ENCODE measurements around the gene GPAT2. TPM values are rescaled to one million over a fixed set of nuclear protein-coding genes. Genes with fewer than 3 reads are reported as not detected.
"Not testable (repeated sequence)": the region's sequence is repeated elsewhere in the genome, so short reads cannot be mapped to it uniquely, and the experiment has no call there.

The GPAT2 gene
- total RNA-seq, 3 donors from 2014 or later (not counting 1 experiment from before 2014, with no cell fraction given) = 2.3 to 6.0 (median 3.8) TPM

DNA sequence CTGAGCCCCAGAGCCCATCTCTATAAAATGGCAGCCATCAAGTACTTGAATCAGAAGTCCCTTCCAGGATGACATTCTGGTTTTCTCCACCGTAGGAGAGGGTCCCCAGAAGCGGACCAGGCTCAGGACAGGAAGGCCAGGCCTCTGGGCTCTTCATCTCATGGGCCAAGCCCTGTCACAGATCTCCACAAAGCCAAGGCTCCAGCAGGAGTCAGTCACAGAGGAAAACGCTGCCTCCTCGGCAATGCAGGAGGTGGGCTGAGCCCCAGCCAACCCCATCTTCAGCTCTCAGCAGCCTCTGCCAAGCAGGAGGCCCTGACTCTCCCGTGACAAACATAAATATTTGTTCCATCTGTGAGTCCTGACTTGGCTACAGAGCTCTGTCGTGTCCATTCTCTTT, 39.4 kb upstream of the GPAT2 start:
- no peak overlapping the region for H3K4me3 Mint-ChIP-seq
- intact Hi-C loops (cut with micrococcal nuclease) = no loop called here
- H3K27me3 ChIP-seq (ENCODE audit: control insufficient read depth, insufficient read depth, low read length) = no peaks in the 10 kb centered on the region
- DNase-seq (no peak), ATAC-seq (no peak)
- TF ChIP-seq, protein P1, sequence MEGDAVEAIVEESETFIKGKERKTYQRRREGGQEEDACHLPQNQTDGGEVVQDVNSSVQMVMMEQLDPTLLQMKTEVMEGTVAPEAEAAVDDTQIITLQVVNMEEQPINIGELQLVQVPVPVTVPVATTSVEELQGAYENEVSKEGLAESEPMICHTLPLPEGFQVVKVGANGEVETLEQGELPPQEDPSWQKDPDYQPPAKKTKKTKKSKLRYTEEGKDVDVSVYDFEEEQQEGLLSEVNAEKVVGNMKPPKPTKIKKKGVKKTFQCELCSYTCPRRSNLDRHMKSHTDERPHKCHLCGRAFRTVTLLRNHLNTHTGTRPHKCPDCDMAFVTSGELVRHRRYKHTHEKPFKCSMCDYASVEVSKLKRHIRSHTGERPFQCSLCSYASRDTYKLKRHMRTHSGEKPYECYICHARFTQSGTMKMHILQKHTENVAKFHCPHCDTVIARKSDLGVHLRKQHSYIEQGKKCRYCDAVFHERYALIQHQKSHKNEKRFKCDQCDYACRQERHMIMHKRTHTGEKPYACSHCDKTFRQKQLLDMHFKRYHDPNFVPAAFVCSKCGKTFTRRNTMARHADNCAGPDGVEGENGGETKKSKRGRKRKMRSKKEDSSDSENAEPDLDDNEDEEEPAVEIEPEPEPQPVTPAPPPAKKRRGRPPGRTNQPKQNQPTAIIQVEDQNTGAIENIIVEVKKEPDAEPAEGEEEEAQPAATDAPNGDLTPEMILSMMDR (IDR thresholded peaks at IDR 0.05) = no peak
- no peaks in the 10 kb centered on the region for H3K4me1 ChIP-seq (ENCODE audit: control insufficient read depth, insufficient read depth, low read length)
- 81% methylated on average over 6 of the region's 6 CpGs for WGBS (ENCODE audit: insufficient coverage)
- peaks cover under 1 to 2% of the 10 kb centered on the region in 2 donors for H3K27me3 Mint-ChIP-seq (ENCODE audit: low read depth in 2 of 2)
- H3K27ac Mint-ChIP-seq = no peak overlapping the region
- no peaks in the 10 kb centered on the region for H3K9me3 Mint-ChIP-seq
- H3K4me1 Mint-ChIP-seq = no peaks in the 10 kb centered on the region
- H3K36me3 Mint-ChIP-seq = no peaks in the 10 kb centered on the region
- no peak overlapping the region for H3K27ac ChIP-seq (ENCODE audit: low read length)
- no peaks in the 10 kb centered on the region for H3K9me3 ChIP-seq (ENCODE audit: control insufficient read depth, insufficient read depth, low read length)
- H3K36me3 ChIP-seq (ENCODE audit: control insufficient read depth, insufficient read depth, low read length) = no peaks in the 10 kb centered on the region
- H3K4me3 ChIP-seq (ENCODE audit: low read length) = no peak overlapping the region

DNA sequence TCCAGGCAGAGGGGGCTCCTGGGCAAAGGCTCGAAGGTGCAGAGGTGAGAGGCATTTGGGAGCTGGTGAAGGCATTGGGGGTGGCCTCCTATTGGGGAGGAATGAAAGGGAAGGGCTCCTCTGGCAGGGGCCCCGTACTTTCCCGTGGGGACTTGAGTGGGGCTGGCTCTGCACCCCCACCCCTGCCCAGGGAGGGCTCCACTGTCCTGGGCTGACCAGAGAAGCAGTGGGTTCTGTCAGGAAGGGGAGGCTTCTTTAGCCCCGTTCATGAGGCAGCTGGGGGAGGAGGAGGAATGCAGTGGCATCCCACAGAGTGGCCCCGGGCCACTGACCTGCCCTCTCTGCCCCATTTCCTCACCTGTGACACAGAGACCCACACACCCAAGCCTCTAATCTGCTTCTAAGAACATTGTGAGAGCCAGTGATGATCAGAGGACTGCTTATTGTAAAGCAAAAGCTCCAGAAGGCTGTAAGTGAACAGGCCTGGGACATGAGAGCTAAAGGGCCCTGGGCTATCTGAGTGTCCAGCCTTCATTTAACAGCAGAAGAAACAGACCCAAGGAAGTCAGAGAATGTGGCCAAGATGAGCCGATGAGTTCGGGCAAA, 38.6 kb upstream of the GPAT2 start:
- no peaks in the 10 kb centered on the region for H3K27me3 ChIP-seq (ENCODE audit: control insufficient read depth, insufficient read depth, low read length)
- DNase-seq = no peak
- intact Hi-C loops (cut with micrococcal nuclease) = no loop called here
- WGBS (ENCODE audit: insufficient coverage) = 86% methylated on average over 6 of the region's 7 CpGs
- ATAC-seq = no peak
- H3K27ac Mint-ChIP-seq = no peak overlapping the region
- peaks cover 0 to 2% of the 10 kb centered on the region in 2 donors for H3K27me3 Mint-ChIP-seq (ENCODE audit: low read depth in 2 of 2)
- H3K9me3 Mint-ChIP-seq = no peaks in the 10 kb centered on the region
- H3K4me3 ChIP-seq (ENCODE audit: low read length) = no peak overlapping the region
- TF ChIP-seq, protein P1 (IDR thresholded peaks at IDR 0.05) = no peak
- no peak overlapping the region for H3K27ac ChIP-seq (ENCODE audit: low read length)
- no peaks in the 10 kb centered on the region for H3K4me1 ChIP-seq (ENCODE audit: control insufficient read depth, insufficient read depth, low read length)
- no peaks in the 10 kb centered on the region for H3K4me1 Mint-ChIP-seq
- no peak overlapping the region for H3K4me3 Mint-ChIP-seq
- no peaks in the 10 kb centered on the region for H3K36me3 ChIP-seq (ENCODE audit: control insufficient read depth, insufficient read depth, low read length)
- H3K9me3 ChIP-seq (ENCODE audit: control insufficient read depth, insufficient read depth, low read length) = no peaks in the 10 kb centered on the region
- H3K36me3 Mint-ChIP-seq = no peaks in the 10 kb centered on the region

DNA sequence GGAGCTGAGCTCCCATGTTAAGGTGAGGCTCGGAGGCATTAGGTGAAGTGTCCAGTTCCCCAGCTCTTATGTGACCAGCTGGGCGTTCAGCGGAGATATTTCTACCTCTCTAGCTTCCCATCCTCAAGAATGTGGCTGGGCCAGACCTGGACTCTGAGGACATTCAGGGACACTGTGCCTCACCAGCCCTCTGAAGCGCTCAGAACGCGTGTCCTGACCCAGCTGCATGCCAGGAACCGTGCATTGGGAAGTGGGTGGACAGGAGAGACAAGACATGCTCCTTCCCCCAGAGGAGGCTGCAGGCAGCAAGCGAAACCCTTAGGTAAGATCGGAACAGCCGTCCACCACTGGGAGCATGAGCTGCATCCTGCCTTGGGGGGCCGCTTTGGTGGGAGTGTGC, 38.0 kb upstream of the GPAT2 start:
- DNase-seq (no peak), ATAC-seq (no peak)
- no peaks in the 10 kb centered on the region for H3K36me3 ChIP-seq (ENCODE audit: control insufficient read depth, insufficient read depth, low read length)
- Mint-ChIP-seq H3K36me3 (no peaks in the 10 kb centered on the region), H3K4me3 (no peak overlapping the region), H3K27ac (no peak overlapping the region), H3K9me3 (no peaks in the 10 kb centered on the region), H3K27me3 (ENCODE audit: low read depth in 2 of 2) (peaks cover 0 to 2% of the 10 kb centered on the region in 2 donors), H3K4me1 (no peaks in the 10 kb centered on the region)
- WGBS (ENCODE audit: insufficient coverage) = 94% methylated on average over 10 of the region's 11 CpGs
- intact Hi-C loops (cut with micrococcal nuclease) = no loop called here
- no peaks in the 10 kb centered on the region for H3K4me1 ChIP-seq (ENCODE audit: control insufficient read depth, insufficient read depth, low read length)
- H3K4me3 ChIP-seq (ENCODE audit: low read length) = no peak overlapping the region
- H3K27ac ChIP-seq (ENCODE audit: low read length) = no peak overlapping the region
- no peaks in the 10 kb centered on the region for H3K9me3 ChIP-seq (ENCODE audit: control insufficient read depth, insufficient read depth, low read length)
- TF ChIP-seq, protein P1 (IDR thresholded peaks at IDR 0.05) = no peak
- no peaks in the 10 kb centered on the region for H3K27me3 ChIP-seq (ENCODE audit: control insufficient read depth, insufficient read depth, low read length)

DNA sequence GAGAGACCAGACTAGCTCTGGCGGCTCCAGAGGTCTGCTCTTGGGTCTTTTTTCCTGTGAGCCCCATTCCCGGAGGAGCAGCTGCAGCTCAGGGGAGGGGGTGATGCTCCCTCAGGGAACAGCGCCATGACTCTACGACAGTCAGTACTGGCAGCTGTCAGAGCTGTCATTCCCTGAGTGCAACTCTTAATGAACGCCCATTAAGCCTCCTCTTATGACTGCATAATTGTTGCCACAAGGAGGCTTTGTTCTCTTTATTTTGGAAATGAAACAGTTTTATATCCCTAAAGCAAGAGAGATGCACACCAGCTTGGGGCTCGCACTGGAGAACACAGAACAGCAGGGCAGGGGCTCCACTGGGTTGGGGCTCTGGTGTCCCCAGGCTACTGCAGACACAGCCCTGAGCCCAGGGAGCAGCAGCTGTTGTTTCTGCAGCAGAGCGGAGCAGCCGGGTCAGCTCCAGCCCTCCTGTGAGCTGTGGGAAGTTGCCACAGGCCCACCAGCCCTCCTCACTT, 37.3 kb upstream of the GPAT2 start:
- H3K4me1 ChIP-seq (ENCODE audit: control insufficient read depth, insufficient read depth, low read length); ATAC-seq; H3K27ac Mint-ChIP-seq; H3K9me3 Mint-ChIP-seq; DNase-seq; intact Hi-C loops (cut with micrococcal nuclease); H3K36me3 Mint-ChIP-seq; H3K27me3 ChIP-seq (ENCODE audit: control insufficient read depth, insufficient read depth, low read length); H3K4me3 ChIP-seq (ENCODE audit: low read length); H3K36me3 ChIP-seq (ENCODE audit: control insufficient read depth, insufficient read depth, low read length); H3K4me1 Mint-ChIP-seq; H3K9me3 ChIP-seq (ENCODE audit: control insufficient read depth, insufficient read depth, low read length); H3K4me3 Mint-ChIP-seq; H3K27me3 Mint-ChIP-seq (ENCODE audit: low read depth in 2 of 2); H3K27ac ChIP-seq (ENCODE audit: low read length): not testable (repeated sequence)
- WGBS (ENCODE audit: insufficient coverage) = 81% methylated on average over 5 of the region's 8 CpGs

DNA sequence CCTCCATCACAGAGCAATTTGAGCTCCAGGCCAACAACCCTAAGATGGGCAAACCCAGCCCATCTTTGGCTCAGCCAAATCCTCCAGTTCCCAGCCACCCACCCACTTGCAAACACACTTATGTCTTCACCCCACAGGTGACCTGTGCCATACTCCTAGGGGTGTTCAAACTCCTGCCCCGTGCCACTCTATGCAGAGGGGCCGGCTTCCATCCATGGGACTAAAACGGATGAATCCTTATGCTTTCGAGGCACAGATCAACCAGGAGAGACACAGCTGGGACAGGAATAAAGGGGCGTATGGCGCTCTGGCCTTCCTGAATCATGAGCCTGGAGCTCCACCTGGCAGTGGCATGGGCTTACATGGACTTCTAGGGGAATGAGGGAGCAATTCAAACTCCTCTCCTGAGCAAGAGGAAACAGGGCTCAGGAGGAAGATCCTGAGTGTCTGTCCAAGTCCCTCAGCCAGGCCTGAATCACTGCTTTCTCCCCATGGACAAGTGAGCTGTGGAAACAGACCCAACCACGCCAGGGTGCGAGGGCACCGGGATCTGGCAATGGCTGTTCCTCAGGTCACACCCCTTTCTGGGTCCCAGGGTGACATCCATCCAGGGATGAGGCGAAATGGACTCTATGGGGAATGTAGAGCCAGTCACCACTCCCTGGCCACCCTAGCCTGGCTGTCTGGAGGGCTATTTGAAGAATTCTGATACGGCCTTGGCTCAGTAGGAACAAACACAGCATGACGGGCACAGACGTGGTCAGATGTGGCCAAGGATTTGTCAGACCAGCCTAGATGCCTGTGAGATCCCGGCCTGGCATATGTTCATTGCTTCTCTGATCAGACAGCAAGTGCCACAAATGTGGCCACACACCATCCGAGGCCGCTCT, 36.6 kb upstream of the GPAT2 start:
- H3K27ac Mint-ChIP-seq; H3K9me3 Mint-ChIP-seq; intact Hi-C loops (cut with micrococcal nuclease); H3K9me3 ChIP-seq (ENCODE audit: control insufficient read depth, insufficient read depth, low read length); H3K4me3 Mint-ChIP-seq; H3K27ac ChIP-seq (ENCODE audit: low read length); H3K27me3 ChIP-seq (ENCODE audit: control insufficient read depth, insufficient read depth, low read length); H3K4me3 ChIP-seq (ENCODE audit: low read length); H3K36me3 Mint-ChIP-seq; H3K27me3 Mint-ChIP-seq (ENCODE audit: low read depth in 2 of 2); DNase-seq; H3K4me1 Mint-ChIP-seq; H3K36me3 ChIP-seq (ENCODE audit: control insufficient read depth, insufficient read depth, low read length); ATAC-seq; H3K4me1 ChIP-seq (ENCODE audit: control insufficient read depth, insufficient read depth, low read length): not testable (repeated sequence)
- WGBS (ENCODE audit: insufficient coverage) = 91% methylated on average over 15 of the region's 16 CpGs
